Measurements from ENCODE around the gene SLC12A8.

The SLC12A8 gene

DNA sequence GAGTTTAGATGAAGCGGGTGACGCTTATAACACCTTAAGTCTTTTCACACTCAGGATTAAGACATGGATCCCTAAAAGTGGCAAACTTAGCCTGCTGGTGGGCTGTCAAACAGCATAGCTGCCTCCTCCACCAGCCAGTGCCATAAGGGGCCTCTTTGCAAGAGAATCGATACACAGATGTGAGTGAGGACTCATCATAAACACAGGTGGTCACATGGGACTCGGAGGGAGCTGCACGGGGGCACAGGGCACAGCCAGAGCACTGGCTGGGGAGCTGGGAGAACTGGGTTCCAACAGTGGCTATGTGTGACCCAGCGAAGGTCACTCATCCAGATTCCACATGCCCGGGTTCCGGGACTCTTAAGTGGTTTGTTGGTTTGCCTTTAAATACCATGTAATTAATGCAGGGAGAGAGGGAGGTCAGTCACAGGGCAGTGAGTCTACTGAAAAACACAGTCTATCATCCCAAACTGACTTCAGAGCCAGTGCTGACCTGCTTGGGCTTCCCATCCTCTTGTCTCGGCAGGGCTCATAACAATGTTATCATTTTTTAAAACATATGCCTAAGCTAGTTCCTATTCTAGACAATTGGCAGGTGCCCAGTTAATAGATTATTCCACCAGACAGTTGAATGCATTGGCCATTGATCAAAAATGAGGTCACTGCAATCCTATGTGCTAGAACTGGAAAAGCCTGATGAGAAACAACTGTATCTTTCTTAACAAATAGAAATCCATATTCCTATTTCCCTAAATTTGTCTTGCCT lies 51.8 kb downstream of the SLC12A8 start:
- no peak for DNase-seq
- intact Hi-C loops (cut with DNase I): no loop called here

DNA sequence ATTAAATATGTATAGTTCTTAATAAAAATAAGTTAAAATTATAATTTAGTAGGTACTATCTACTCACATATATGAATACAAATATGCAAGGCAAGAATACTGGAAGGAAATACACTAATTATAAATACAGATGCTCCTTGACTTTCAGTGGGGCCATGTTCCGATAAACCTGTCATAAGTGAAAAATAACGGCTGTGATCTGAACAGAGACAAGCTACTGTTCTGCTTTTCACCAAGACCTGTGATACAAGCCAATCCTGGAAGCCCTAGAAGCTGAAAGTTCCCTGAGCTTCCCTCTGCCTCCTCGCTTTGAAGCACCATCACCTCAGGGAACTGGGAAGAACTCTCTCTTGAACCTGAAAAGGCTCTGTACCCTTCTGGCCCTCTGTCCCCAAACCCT lies 55.4 kb downstream of the SLC12A8 start:
- intact Hi-C loops (cut with DNase I): no loop called here
- no peak for DNase-seq

DNA sequence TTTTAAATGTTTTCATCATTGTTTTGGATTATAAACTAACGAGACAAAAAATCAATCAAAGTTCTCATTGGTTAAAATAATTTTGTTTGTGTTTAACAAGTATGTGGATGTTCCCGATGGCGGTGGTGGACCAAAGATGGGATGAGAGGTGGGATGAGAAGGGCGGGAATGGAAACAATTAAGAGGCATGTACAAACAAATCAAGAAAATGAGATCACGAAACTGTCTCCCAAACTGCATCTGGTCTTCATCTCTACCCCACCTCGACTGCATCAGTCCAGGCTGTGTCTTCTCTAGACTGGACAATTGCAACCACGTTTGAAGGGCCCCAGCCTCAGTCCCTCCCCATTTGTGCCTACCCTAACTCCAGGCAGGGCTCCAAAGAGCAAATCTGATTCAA lies 56.1 kb downstream of the SLC12A8 start:
- DNase-seq: no peak
- intact Hi-C loops (cut with DNase I): no loop called here

DNA sequence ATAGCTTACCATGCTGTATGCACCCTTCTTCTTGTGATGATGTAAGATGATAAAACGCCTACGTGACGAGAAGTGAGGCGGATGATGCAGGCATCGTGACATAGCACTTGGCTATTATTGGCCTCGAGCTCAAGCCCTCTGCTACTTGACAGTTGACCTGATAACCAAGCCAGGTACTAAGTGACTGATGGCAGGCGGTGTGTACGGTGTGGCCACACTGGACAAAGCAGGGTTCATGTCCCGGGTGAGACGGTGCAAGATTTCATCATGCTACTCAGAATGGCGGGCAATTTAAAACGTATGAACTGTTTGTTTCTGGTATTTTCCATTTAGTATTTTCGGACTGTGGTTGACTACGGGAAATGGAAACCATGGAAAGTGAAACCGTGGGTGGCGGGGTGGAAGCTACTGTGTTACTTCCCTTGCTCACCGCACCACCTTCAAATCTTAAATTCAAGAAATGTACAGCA lies 57.7 kb downstream of the SLC12A8 start:
- DNase-seq: no peak

DNA sequence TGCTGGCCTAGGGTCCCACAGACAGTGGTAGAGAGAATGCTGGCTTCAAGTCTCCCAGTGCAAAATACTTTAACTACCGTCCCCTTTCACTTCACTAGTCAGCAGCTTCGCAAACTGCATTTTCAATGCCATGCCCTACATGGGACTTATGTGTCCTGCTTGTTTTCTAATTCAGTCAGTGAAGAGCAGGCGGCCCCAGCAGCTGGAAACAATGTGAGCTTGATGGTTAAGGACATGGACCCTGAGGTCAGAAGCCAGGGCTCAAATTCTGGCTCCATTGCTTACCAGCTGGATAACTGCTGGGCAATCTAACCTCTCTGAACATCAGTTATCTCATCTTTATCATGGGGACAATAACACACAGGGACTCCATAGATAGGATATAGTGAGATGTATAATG lies 58.4 kb downstream of the SLC12A8 start:
- intact Hi-C loops (cut with DNase I): no loop called here
- no peak for DNase-seq

More for the DNA sequence above, 57.7 kb downstream of the SLC12A8 start:
- intact Hi-C loops (cut with DNase I): no loop called here

DNA sequence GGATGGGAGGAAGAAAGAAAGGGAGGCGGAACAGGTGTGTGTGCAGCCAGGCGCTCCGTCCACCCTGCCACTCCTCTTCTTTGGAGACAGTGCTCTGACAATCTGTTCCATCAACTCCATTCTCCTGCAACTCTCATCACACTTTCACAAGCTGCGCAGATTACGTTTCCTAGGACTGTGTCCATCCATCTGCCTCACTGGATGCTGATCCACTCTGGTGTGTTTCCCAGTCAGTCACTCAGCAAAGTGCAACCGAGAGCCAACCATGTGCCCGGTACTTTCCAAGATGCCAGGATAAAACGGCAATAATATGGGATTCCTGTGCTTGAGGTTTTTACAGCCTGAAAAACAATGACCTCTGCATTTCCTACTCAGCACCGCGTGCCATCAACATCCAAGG lies 59.6 kb downstream of the SLC12A8 start:
- no peak for DNase-seq
- intact Hi-C loops (cut with DNase I): no loop called here

DNA sequence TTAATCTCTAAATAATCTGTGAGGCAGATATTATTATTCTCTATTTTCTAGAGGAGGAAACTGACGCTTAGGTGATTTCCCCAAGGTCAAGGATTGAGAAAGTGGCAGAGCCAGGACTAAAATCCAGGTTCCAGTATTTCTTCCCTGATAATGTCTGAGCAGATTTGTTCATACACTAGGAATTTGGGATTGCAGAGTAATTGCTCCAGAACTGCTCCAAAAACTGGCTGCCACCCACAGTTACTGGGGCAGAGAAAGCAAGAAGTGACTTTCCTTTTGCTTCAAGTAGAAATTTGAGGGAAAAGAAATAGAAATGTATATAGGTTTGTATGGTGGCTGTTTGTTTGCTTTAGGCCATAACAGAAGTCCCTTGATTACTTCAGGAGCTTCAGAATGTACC lies 60.6 kb downstream of the SLC12A8 start:
- DNase-seq: no peak
- intact Hi-C loops (cut with DNase I): no loop called here

DNA sequence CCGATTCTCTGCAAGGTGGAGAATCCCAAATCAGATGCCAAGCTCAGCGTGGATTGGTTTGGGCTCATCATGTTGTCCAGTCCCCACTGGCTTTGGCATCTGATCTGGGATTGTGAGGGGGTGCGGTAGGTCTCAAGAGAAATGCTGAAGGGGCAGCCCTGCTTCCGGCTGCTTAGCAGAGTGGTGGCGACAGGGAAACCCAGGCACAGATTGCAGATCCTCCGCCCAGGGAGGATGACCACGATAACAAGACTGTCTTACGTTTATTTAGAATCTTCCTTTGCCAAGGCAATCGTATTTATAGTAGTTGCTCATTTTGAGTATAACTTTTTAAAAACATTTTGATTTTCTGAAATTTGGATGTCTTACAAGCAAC lies 61.1 kb downstream of the SLC12A8 start:
- DNase-seq: no peak
- intact Hi-C loops (cut with DNase I): no loop called here

DNA sequence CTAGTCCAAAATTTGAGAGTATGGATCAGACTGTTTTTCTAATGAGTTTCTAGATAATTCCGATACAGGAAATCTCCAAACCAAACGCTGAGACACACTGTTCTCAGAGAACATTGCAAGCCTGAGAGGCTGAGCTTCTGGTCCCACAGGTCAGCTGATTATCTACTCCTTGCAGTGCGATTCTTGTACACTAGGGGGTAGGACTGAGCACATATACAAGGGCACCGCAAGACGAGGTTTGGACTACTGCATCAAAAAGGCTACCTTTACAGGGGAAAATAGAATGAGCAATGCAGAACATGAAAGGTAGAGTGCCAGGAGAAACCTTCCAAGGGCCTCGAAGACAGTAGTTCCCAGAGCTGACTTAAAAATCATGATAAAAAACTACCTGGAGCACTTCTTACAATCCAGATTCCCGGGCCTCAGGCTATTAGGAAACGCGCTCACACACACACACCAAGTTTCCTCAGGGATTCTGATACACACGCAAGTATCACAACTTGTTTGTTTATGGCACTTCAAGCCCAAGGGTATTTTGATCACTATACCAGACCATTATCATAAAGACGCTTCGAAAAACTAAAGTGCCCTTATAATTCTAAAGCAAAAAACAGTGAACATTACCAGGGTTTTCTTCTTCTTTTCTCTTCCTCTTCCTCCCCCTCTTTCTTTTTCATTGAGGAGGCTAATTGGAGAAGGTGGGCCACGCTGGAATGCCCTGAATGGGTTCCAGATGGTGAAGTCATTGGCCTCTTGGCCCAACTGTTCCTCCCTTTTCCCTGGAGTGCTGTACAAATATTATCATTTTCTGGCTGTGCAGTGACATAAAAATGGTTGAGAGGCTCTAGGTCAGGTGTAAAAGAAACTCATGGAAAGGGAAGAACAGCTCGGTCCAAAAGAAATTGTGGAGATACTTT lies 61.8 kb downstream of the SLC12A8 start:
- intact Hi-C loops (cut with DNase I): no loop called here
- DNase-seq: no peak

DNA sequence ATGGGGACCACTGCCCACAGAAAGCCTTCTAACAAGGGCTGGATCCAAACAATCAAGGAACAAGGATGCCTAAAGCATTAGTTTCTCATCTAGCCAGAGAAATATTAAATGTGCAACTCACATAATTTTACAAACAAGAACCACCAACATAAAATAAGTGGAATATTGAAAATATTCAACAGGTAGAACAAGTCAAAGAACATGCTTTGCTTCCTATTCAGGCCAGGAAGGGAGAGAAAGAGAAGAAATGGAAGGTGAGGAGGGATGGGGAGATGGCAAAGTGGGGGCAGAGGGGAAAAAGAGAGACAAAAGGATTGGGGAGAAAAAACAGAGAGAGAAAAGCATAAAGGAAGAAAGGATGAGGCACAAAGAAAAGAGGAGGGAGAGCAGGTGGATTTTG lies 63.1 kb downstream of the SLC12A8 start:
- no peak for DNase-seq

DNA sequence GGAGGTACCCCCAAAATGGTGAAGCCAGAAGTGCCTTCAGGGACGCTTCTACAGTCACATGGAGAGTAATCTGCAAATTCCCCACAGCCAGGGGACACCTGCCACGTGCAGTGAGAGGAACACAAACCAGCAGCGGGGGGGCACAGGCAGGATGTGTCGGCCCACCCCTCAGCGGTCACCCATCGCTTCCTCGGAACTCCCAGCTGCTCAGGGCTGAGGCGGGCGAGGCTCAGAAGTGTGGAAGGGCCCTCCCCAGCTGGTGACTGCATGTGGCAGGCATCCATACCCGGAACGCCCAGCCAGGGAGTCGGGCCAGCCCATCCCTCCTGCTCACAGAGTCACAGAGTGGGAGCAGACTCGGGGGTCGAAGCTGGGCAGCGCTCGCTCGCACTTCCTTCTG lies 63.7 kb downstream of the SLC12A8 start:
- intact Hi-C loops (cut with DNase I): loop anchor here (10.0 kb wide), 1 partner anchor 94 kb away; the partner anchor contains the start of gene HEG1
- peak in 1 of 10 donors; percentile 87 for DNase-seq

More for the DNA sequence above, 63.1 kb downstream of the SLC12A8 start:
- intact Hi-C loops (cut with DNase I): loop anchor here (10.0 kb wide), 1 partner anchor 95 kb away; the partner anchor contains the start of gene HEG1

DNA sequence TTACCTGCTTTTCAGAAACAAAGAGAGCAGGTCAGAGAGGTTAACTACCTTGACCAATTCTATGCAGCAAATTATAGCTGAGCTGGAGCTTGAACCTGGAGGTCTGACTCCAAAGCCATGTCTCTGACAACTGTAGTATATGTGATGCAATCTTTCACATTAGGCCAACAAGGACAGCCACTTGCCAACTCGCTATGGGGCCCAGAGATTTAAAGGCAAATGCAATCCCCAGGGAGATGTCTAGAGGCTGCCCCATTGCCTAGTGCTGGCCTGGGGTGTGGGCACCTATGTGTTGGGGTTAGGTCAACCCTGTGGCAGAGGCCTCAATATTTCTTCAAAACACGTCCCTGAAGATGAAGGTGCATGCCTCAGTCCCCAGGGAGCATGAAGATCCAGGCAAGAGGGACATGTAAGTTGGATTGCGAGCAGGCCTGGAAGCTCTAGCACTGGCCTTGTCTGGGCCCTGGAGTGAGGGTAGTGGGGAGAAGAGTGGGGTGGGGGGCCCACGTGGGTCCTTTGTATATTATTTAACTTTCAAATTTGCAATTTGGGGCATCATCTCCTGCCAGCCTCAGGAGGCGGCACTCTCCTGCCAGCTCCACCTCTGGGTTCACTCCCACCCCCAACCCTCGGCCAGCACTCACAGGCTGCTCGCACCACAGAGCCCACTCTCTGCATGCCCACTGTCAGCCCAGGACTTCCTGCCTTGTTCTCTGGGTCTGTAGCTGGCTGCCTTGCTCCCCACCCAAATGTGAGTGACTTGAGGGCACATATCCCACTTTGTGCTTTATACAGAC lies 64.3 kb downstream of the SLC12A8 start:
- intact Hi-C loops (cut with DNase I): loop anchor here (10.0 kb wide), 1 partner anchor 93 kb away; the partner anchor contains the start of gene HEG1
- no peak for DNase-seq

DNA sequence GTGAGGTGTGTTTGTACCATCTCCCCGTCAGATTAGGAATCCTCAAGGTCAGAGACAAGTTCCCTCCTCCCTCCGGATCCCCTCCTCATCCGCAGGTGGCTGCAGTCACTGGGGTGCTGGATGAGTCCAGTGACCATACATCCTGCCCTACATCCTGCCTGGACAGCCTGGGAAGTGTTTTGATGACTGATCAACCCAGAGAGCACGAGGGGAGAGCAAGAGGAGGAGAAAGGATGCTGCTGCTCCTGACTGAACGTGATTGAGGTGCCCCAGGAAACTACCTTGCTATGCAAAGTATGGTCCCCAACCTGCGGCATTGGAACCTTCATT lies 65.1 kb downstream of the SLC12A8 start:
- no peak for DNase-seq

DNA sequence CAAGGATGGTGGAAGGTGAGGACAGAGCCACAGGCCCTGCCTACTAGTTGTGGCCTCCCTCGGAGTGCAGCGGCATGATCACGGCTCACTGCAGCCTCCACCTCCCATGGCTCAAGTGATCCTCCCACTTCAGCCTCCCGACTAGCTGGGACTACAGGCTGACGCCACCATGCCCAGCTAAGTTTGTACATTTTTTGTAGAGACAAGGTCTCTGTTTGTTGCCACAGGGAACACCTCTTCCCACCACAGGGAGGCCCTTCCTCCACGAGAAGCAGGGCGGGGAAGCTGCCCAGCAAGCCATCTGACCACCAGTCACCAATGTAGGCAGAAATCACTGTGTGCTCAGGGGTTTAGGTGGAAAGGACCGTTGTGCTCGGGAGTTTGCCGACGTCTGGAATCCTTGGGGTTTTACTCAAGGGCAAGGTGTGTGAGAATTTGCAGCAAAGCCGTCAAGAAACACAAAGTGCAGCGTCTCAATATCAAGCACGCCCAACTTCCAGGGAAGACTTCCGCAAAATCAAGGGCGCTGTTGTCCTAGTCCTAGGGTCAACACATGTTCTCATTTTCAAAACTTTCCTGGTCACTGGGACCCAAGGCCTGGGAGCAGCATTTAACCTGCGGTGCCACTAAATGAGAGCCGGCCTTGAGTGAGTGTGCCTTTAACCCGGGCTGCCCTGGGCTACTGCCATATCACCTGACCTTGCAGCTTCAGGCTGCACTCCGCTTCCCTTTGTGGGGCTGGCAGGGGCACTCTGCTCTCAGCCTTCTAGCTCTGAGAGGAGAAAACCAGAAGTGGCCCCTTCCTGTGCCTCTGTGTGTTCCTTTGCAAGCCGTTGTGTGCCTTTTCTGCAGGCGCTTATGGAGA lies 65.7 kb downstream of the SLC12A8 start:
- DNase-seq: peak in 1 of 10 donors; percentile 87
- intact Hi-C loops (cut with DNase I): loop anchor here (10.0 kb wide), 1 partner anchor 92 kb away; the partner anchor contains the start of gene HEG1

More for the DNA sequence above, 65.1 kb downstream of the SLC12A8 start:
- intact Hi-C loops (cut with DNase I): loop anchor here (10.0 kb wide), 1 partner anchor 93 kb away; the partner anchor contains the start of gene HEG1

DNA sequence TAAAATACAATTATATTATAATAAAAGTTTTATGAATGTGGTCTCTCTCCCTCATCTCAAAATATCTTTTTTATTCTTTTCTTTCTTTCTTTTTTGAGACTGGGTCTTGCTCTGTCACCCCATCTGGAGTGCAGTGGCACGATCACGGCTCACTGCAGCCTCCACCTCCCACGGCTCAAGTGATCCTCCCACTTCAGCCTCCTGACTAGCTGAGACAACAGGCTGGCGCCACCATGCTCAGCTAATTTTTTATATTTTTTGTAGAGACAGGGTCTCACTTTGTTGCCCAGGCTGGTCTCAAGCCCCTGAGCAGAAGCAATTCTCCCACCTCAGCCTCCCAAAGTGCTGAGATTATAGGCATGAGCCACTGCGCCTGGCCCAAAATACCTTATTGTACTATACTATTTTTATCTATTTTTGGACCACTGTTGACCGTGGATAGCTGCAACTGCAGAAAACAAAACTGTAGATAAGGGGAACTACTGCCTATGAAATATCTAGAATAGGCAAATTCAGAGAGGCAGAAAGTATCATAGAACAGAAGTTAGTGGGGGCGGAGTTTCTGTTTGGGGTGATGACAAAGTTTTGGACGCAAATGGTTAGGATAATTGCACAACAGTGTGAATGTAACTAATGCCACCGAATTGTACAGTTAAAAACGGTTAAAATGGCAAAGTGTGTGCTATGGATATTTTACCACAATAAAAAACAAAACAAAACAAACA lies 66.6 kb downstream of the SLC12A8 start:
- intact Hi-C loops (cut with DNase I): loop anchor here (10.0 kb wide), 1 partner anchor 91 kb away; the partner anchor contains the start of gene HEG1
- peak in 1 of 10 donors; percentile 33 for DNase-seq

DNA sequence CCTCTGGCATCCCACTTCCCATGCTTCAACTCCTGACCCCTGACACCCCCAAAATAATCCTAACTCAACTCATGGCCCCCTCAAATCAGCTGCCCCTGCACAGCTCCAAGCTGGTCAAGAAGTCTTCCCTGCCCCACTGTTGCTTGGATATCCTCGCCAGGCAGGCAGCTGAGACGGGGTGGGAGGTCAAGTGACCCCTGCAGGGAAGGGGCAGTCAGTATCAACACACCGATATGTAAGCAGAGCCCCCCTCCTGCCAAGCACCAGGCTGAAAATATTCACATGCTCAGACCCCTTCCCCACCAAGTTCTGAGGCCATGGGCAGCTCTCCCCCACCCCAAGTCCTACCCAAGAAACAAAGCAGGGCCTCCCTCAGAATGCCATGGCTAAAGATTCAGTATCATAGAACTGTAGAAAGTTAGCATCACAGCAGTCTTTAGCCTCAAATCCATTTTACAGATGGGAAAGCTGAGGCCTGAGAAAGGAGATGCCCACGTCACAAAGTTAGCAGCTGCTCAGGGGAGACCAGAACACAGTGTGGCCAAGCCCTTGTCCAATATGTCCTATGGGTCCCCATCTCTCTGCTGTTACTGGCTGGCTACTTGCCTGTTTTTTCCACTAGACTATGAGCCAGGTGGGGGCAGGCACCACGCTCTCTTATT lies 67.8 kb downstream of the SLC12A8 start:
- intact Hi-C loops (cut with DNase I): loop anchor here (10.0 kb wide), 1 partner anchor 90 kb away; the partner anchor contains the start of gene HEG1
- DNase-seq: peak in 2 of 10 donors; percentile 4 to 59

DNA sequence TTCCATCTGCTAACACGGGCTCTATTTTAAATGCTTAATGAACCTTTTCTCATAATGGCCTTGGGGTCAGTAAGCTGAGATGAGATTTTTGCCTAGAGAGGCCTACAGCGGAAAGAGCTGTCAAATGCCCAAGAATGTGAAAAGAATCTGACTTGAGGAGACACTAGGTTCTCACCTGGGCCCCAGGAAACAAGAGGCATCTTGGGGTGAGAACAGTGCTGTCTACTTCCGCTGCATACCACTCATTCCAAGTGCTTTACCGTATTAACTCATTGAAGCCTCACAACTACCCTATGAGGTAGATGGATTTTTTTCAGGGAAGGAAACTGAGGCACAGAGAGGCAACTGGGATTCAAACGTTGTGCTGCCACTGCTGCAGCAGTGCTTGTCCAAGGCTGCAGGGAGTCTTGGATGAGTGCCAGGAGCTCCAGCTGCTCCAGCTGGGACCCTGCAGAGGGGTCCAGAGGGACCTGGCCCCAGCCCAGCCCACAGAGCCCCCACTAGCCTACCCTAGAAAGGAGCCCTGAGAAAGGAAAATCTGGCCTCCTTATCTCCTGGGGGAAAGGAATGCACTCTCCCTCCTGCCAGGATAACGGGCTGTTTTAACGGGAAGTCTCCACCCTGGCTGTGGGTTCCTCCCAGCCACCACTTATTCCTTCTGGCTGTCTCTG lies 68.4 kb downstream of the SLC12A8 start:
- peak in 1 of 10 donors; percentile 27 for DNase-seq
- intact Hi-C loops (cut with DNase I): loop anchor here (10.0 kb wide), 1 partner anchor 89 kb away; the partner anchor contains the start of gene HEG1
